Measurements from ENCODE around the gene SKIL.

The SKIL gene

GRCh38 chr3:170441412-170441811 is 83.9 kb downstream of the SKIL start:
- no peak for DNase-seq

GRCh38 chr3:170442947-170443346 is 85.4 kb downstream of the SKIL start:
- no peak for DNase-seq

- DNase-seq, result no peak
These were observed 85.9 kb downstream of the SKIL start for GRCh38 chr3:170443457-170443856.

Data from NCI-H1092 treated with DMSO at 0.1 percent for 48 hours (cell line).